AG09319 (cell line): ENCODE data around the gene AHSG.

Source experiments
- DNase-seq: peaks from one replicate; pipeline ENCODE4 v3.0.0-alpha.2; 2010; ENCODE audit warnings: low read depth; ENCODE audit errors: extremely low read depth
- CTCF ChIP-seq: IDR thresholded peaks from 2 replicates; pipeline ENCODE4 v1.5.1; 2011; ENCODE audit warnings: low read depth, mild to moderate bottlenecking, inconsistent platforms, low read length, moderate library complexity

AHSG gene

GRCh38 chr3:186670155-186670554 lies 57.3 kb downstream of the AHSG start:
- no peak for TF ChIP-seq CTCF
- no peak for DNase-seq
